Fibroblast of skin of abdomen (primary cell): ENCODE results near the gene CROCC.
"Not testable (repeated sequence)": the region's sequence is repeated elsewhere in the genome, so short reads cannot be mapped to it uniquely, and the experiment has no call there.

Source experiments
- DNase-seq: peaks from one replicate; pipeline ENCODE4 v3.0.0-alpha.2; 2013

CROCC gene

GRCh38 chr1:16898298-16898697 is 23.4 kb upstream of the CROCC start:
- not testable (repeated sequence) for DNase-seq

- DNase-seq: not testable (repeated sequence)
Measured at GRCh38 chr1:16899020-16899419, 22.7 kb upstream of the CROCC start.

GRCh38 chr1:16900751-16901150 is 21.0 kb upstream of the CROCC start:
- DNase-seq: no peak

GRCh38 chr1:16901371-16901770 is 20.4 kb upstream of the CROCC start:
- not testable (repeated sequence) for DNase-seq

- DNase-seq: peak; percentile 84
Measured at GRCh38 chr1:16903054-16903453, 18.7 kb upstream of the CROCC start.

- no peak for DNase-seq
Measured at GRCh38 chr1:16903458-16903796, 18.3 kb upstream of the CROCC start.

- DNase-seq: peak; percentile 100
Measured at GRCh38 chr1:16904560-16905109, 17.1 kb upstream of the CROCC start.

GRCh38 chr1:16905110-16905867 is 16.4 kb upstream of the CROCC start:
- DNase-seq: peak; percentile 94

- peak; percentile 47 for DNase-seq
Measured at GRCh38 chr1:16905868-16906702, 15.6 kb upstream of the CROCC start.

- no peak for DNase-seq
Measured at GRCh38 chr1:16906873-16907272, 14.9 kb upstream of the CROCC start.

- DNase-seq: no peak
Measured at GRCh38 chr1:16907870-16908758, 13.6 kb upstream of the CROCC start.

GRCh38 chr1:16911851-16912721 is 9.6 kb upstream of the CROCC start:
- DNase-seq: not testable (repeated sequence)

- DNase-seq: not testable (repeated sequence)
Measured at GRCh38 chr1:16912742-16913141, 9.0 kb upstream of the CROCC start.

GRCh38 chr1:16913181-16913832 is 8.4 kb upstream of the CROCC start:
- DNase-seq: no peak

- peak; percentile 98 for DNase-seq
Measured at GRCh38 chr1:16913833-16914662, 7.7 kb upstream of the CROCC start.

GRCh38 chr1:16914928-16915626 is 6.7 kb upstream of the CROCC start:
- DNase-seq: not testable (repeated sequence)

GRCh38 chr1:16915627-16915973 is 6.1 kb upstream of the CROCC start:
- DNase-seq: peak; percentile 43

GRCh38 chr1:16916036-16916880 is 5.5 kb upstream of the CROCC start:
- not testable (repeated sequence) for DNase-seq
